H1 (cell line): Measurements from ENCODE around the gene SNAP29. TPM values are rescaled to one million over a fixed set of nuclear protein-coding genes. Genes with fewer than 3 reads are reported as not detected.

Source experiments
- CTCF ChIA-PET: fragments of 300-600 bp; sonication (Branson Sonifier 250); formaldehyde crosslinking; loops from one replicate; lab custom pipeline; 2021; ENCODE audit not compliant: partially characterized antibody; lab: Charles Lee
- POLR2A ChIA-PET: fragments of 300-600 bp; sonication (Branson Sonifier 250); formaldehyde crosslinking; loops from one replicate; lab custom pipeline; 2021; ENCODE audit warnings: inconsistent platforms; ENCODE audit not compliant: partially characterized antibody; lab: Charles Lee
- DNase-seq, 2 experiments: peaks; one replicate each; pipeline versions ENCODE4 v3.0.0 to v3.0.0-alpha.2; 2010 to 2022; ENCODE audit warnings: low spot score in 2 of 2, low read depth in 1 of 2, mixed read lengths in 1 of 2
- FAIRE-seq: peaks from 2 replicates; lab custom pipeline; 2011; peaks lifted over from hg19 to GRCh38; lab: Jason Lieb, UNC
- H2AFZ ChIP-seq: 2 replicates; pipeline ENCODE4 v1.8.1; 2012; ENCODE audit warnings: low read length, inconsistent platforms
- H2AK5ac ChIP-seq: 2 replicates; pipeline ENCODE4 v1.6.1; 2013; ENCODE audit warnings: low read depth, low read length
- H2BK120ac ChIP-seq: replicated peaks from 2 replicates; pipeline ENCODE3; 2013; ENCODE audit warnings: low read depth, low read length, inconsistent platforms
- H2BK12ac ChIP-seq: 2 replicates; pipeline ENCODE4 v1.6.1; 2013; ENCODE audit warnings: low read depth, low read length
- H2BK15ac ChIP-seq: 2 replicates; pipeline ENCODE4 v1.6.1; 2013; ENCODE audit warnings: low read length
- H2BK20ac ChIP-seq: 2 replicates; pipeline ENCODE4 v1.6.1; 2013; ENCODE audit warnings: low read length
- H2BK5ac ChIP-seq: 2 replicates; pipeline ENCODE4 v1.6.1; 2013; ENCODE audit warnings: low read depth, low read length
- H3K14ac ChIP-seq: 2 replicates; pipeline ENCODE4 v1.6.1; 2013; ENCODE audit warnings: inconsistent platforms; ENCODE audit not compliant: insufficient read length
- H3K18ac ChIP-seq: 2 replicates; pipeline ENCODE4 v1.6.1; 2013; ENCODE audit warnings: low read length; ENCODE audit errors: extremely low read depth
- H3K23ac ChIP-seq: 2 replicates; pipeline ENCODE4 v1.6.1; 2013; ENCODE audit warnings: inconsistent platforms; ENCODE audit not compliant: insufficient read length
- H3K23me2 ChIP-seq: 2 replicates; pipeline ENCODE4 v1.6.1; 2013; ENCODE audit warnings: low read depth, low read length
- H3K27ac ChIP-seq: 2 replicates; pipeline ENCODE4 v1.6.1; 2011; ENCODE audit warnings: low read depth, low read length, inconsistent platforms
- H3K27me3 ChIP-seq, 4 experiments: replicated peaks in 1 of 4; 1 replicate in 1 of 4; 2 replicates in 3 of 4; pipeline versions ENCODE4 v1.6.1 to v1.8.1; 2011 to 2013; ENCODE audit warnings: low read length in 3 of 4, mild to moderate bottlenecking in 3 of 4, inconsistent platforms in 2 of 4, mixed read lengths in 2 of 4, moderate library complexity in 1 of 4; ENCODE audit not compliant: control insufficient read depth in 3 of 4, insufficient read depth in 3 of 4; ENCODE audit errors: extremely low read depth in 1 of 4
- H3K36me3 ChIP-seq, 4 experiments: 2 replicates each; pipeline versions ENCODE4 v1.6.1 to v1.8.1; 2011 to 2013; ENCODE audit warnings: mild to moderate bottlenecking in 4 of 4, low read length in 3 of 4, moderate library complexity in 2 of 4, control low read depth in 1 of 4, inconsistent platforms in 1 of 4; ENCODE audit not compliant: insufficient read depth in 4 of 4, control insufficient read depth in 2 of 4
- H3K4ac ChIP-seq: replicated peaks from 2 replicates; pipeline ENCODE3; 2013; ENCODE audit warnings: low read length, low read depth, mixed read lengths, inconsistent platforms; ENCODE audit not compliant: insufficient read length
- H3K4me1 ChIP-seq, 4 experiments: replicated peaks in 1 of 4; 1 replicate in 1 of 4; 2 replicates in 3 of 4; pipeline versions ENCODE4 v1.6.1 to v1.8.1; 2011 to 2013; ENCODE audit warnings: low read length in 3 of 4, inconsistent platforms in 2 of 4, mixed read lengths in 1 of 4; ENCODE audit not compliant: insufficient read depth in 4 of 4, control insufficient read depth in 3 of 4
- H3K4me2 ChIP-seq, 2 experiments: 2 replicates each; pipeline versions ENCODE4 v1.6.1 to v1.8.1; 2011 to 2013; ENCODE audit warnings: low read depth in 2 of 2, low read length in 2 of 2, control low read depth in 1 of 2, inconsistent platforms in 1 of 2, mild to moderate bottlenecking in 1 of 2; ENCODE audit not compliant: insufficient read depth in 1 of 2
- H3K4me3 ChIP-seq, 4 experiments: fragments of 200-600, 300-600 bp in 1 of 4; sonication (generic), shearing (Covaris generic), sonication (Bioruptor Twin) in 1 of 4; 2 replicates each; pipeline versions ENCODE4 v1.5.1 to v1.8.1; 2011 to 2016; ENCODE audit warnings: low read length in 4 of 4, low read depth in 3 of 4, control low read depth in 2 of 4, inconsistent platforms in 2 of 4, mild to moderate bottlenecking in 2 of 4, mixed read lengths in 1 of 4, moderate library complexity in 1 of 4; ENCODE audit not compliant: insufficient read depth in 2 of 4; ENCODE audit errors: extremely low read depth in 1 of 4
- H3K56ac ChIP-seq: replicated peaks from 2 replicates; pipeline ENCODE3; 2013; ENCODE audit warnings: low read depth, mild to moderate bottlenecking, mixed read lengths, low read length, inconsistent platforms; ENCODE audit not compliant: insufficient read length
- H3K79me1 ChIP-seq: 2 replicates; pipeline ENCODE4 v1.6.1; 2013; ENCODE audit warnings: low read depth, low read length, control low read depth
- H3K79me2 ChIP-seq, 2 experiments: 2 replicates each; pipeline versions ENCODE4 v1.6.1 to v1.8.1; 2012 to 2013; ENCODE audit warnings: low read length in 2 of 2, mild to moderate bottlenecking in 2 of 2, inconsistent platforms in 1 of 2; ENCODE audit not compliant: insufficient read depth in 2 of 2, control insufficient read depth in 1 of 2
- H3K9ac ChIP-seq, 4 experiments: replicated peaks in 1 of 4; 1 replicate in 1 of 4; 2 replicates in 3 of 4; pipeline versions ENCODE4 v1.6.1 to v1.8.1; 2011 to 2013; ENCODE audit warnings: low read depth in 3 of 4, low read length in 3 of 4, control low read depth in 2 of 4, mild to moderate bottlenecking in 2 of 4, moderate library complexity in 2 of 4, inconsistent platforms in 1 of 4; ENCODE audit errors: extremely low read depth in 1 of 4
- H3K9me3 ChIP-seq, 2 experiments: 2 replicates each; pipeline versions ENCODE4 v1.6.1 to v1.8.1; 2012 to 2013; ENCODE audit warnings: mild to moderate bottlenecking in 2 of 2, moderate library complexity in 2 of 2, control low read depth in 1 of 2, inconsistent platforms in 1 of 2, low read depth in 1 of 2, low read length in 1 of 2, mixed read lengths in 1 of 2; ENCODE audit not compliant: insufficient read depth in 2 of 2
- H4K20me1 ChIP-seq, 2 experiments: replicated peaks in 1 of 2; 2 replicates each; pipeline versions ENCODE3 to v1.8.1; 2011 to 2013; ENCODE audit warnings: inconsistent platforms in 2 of 2, low read length in 2 of 2, mild to moderate bottlenecking in 1 of 2; ENCODE audit not compliant: insufficient read depth in 2 of 2, control insufficient read depth in 1 of 2
- H4K5ac ChIP-seq: 2 replicates; pipeline ENCODE4 v1.6.1; 2013; ENCODE audit warnings: low read length, low read depth, mixed read lengths, inconsistent platforms; ENCODE audit not compliant: insufficient read length
- H4K8ac ChIP-seq: 2 replicates; pipeline ENCODE4 v1.8.0; 2013; ENCODE audit warnings: mild to moderate bottlenecking, moderate library complexity, low read length, inconsistent platforms; ENCODE audit not compliant: insufficient read depth; ENCODE audit errors: extremely low read depth
- H4K91ac ChIP-seq: replicated peaks from 2 replicates; pipeline ENCODE3; 2013; ENCODE audit warnings: low read length, mixed read lengths, inconsistent platforms; ENCODE audit not compliant: insufficient read length
- CTBP2 ChIP-seq: IDR thresholded peaks from 2 replicates; pipeline ENCODE4 v1.7.0; 2011; ENCODE audit warnings: borderline replicate concordance, mild to moderate bottlenecking, moderate library complexity, mixed read lengths, low read length; ENCODE audit not compliant: insufficient read depth, insufficient read length
- CTCF ChIP-seq, 3 experiments: IDR thresholded peaks; 1 replicate in 2 of 3; 2 replicates in 1 of 3; pipeline versions ENCODE4 v1.5.1 to v1.6.1; 2011; ENCODE audit warnings: low read length in 3 of 3, mild to moderate bottlenecking in 3 of 3, inconsistent platforms in 2 of 3, low read depth in 1 of 3, moderate library complexity in 1 of 3; ENCODE audit not compliant: insufficient read depth in 1 of 3; ENCODE audit errors: control extremely low read depth in 1 of 3
- GTF2F1 ChIP-seq: IDR thresholded peaks from 2 replicates; pipeline ENCODE4 v1.6.1; 2012; ENCODE audit warnings: low read depth, low read length, improper control_type of control experiment, borderline replicate concordance
- HDAC6 ChIP-seq: IDR thresholded peaks from one replicate; pipeline ENCODE4 v1.7.1; 2012; ENCODE audit warnings: low read depth, mild to moderate bottlenecking, inconsistent platforms, low read length, moderate library complexity
- MAFK ChIP-seq: IDR thresholded peaks from 2 replicates; pipeline ENCODE4 v1.6.1; 2012; ENCODE audit warnings: low read depth, mild to moderate bottlenecking, improper control_type of control experiment, low read length
- MAX ChIP-seq: IDR thresholded peaks from 2 replicates; pipeline ENCODE4 v1.6.1; 2012; ENCODE audit warnings: inconsistent platforms
- NRF1 ChIP-seq: IDR thresholded peaks from 2 replicates; pipeline ENCODE4 v1.6.1; 2011; ENCODE audit warnings: mild to moderate bottlenecking, low read depth, low read length, improper control_type of control experiment
- PHF8 ChIP-seq: fragments of 200-600 bp; sonication (generic); conservative IDR thresholded peaks from 2 replicates; pipeline ENCODE4 v1.7.1; 2012; ENCODE audit warnings: low read depth, mild to moderate bottlenecking, inconsistent platforms, low read length, moderate library complexity
- SUZ12 ChIP-seq: fragments of 200-600 bp; sonication (generic); IDR thresholded peaks from 2 replicates; pipeline ENCODE4 v1.6.1; 2012; ENCODE audit warnings: mild to moderate bottlenecking, inconsistent platforms, low read length, moderate library complexity, mixed read lengths
- TAF1 ChIP-seq: IDR thresholded peaks from 2 replicates; pipeline ENCODE4 v1.6.1; 2011; ENCODE audit warnings: mild to moderate bottlenecking, low read depth, low read length
- TCF12 ChIP-seq: IDR thresholded peaks from 2 replicates; pipeline ENCODE4 v1.6.1; 2011; ENCODE audit warnings: low read depth, mild to moderate bottlenecking, low read length
- WGBS, 2 experiments: shearing (Covaris generic) in 1 of 2; methylation state at CpG; one replicate each; pipeline versions ENCODE4 v1.1.6 to v1.1.7; 2013 to 2015; ENCODE audit warnings: low lambda C conversion rate in 2 of 2, mixed read lengths in 2 of 2, inconsistent platforms in 1 of 2, low coverage in 1 of 2, missing lambda C conversion rate in 1 of 2; ENCODE audit not compliant: insufficient replicate concordance in 2 of 2, insufficient coverage in 1 of 2, insufficient read length in 1 of 2; ENCODE audit errors: extremely low coverage in 1 of 2, missing lambda C conversion rate in 1 of 2; 5-methylcytosine and 5-hydroxymethylcytosine counted together
- polyA plus RNA-seq, 7 experiments: library from polyadenylated mRNA; depleted of rRNA in 3 of 7; stranded (reverse) in 5 of 7; unstranded in 2 of 7; fragments of >200 nt in 5 of 7; fragments of 200-250 nt in 2 of 7; gene quantifications; 1 replicate in 5 of 7; 2 replicates in 1 of 7; 4 replicates in 1 of 7; pipeline versions ENCODE4 v1.2.1 to v1.2.3, GENCODE V29; 2011 to 2013; ENCODE audit warnings: missing spikeins in 2 of 7, mixed read lengths in 2 of 7
- total RNA-seq: library from RNA; stranded (reverse); fragmentation: NEBNext Ultra II Directional; extraction: Animal tissue kit (Norgen Biotek cat#: 25700); gene quantifications from 2 replicates; pipeline ENCODE4 v1.2.1, GENCODE V29; 2021

SNAP29 gene
- total and polyA plus RNA-seq, 2 of the 8 experiments (the other 6 are each of a cell fraction or from before 2014, with no cell fraction given) = 11.8 to 15.0 TPM

- Histone ChIP-seq H3K4ac (no peak overlapping the region), H3K23ac (no peak overlapping the region), H3K9me3 (no peaks in the 10 kb centered on the region), H2BK5ac (no peak overlapping the region), H3K36me3 (peaks cover 2 to 21% (median 4%) of the 10 kb centered on the region in 4 experiments; a peak in 6 of 8 replicates), H3K4me1 (peaks cover 0 to 4% (median 0%) of the 10 kb centered on the region in 4 experiments; a peak in 3 of 7 replicates), H3K27ac (no peak overlapping the region), H3K79me1 (peaks cover 8% of the 10 kb centered on the region), H2AK5ac (no peak overlapping the region), H3K4me3 (no peak overlapping the region), H3K4me2 (no peak overlapping the region), H3K23me2 (no peaks in the 10 kb centered on the region), H3K56ac (no peak overlapping the region), H4K91ac (no peak overlapping the region), H2BK120ac (no peak overlapping the region), H3K18ac (no peak overlapping the region), H3K9ac (no peak overlapping the region), H2BK12ac (no peak overlapping the region), H4K8ac (no peak overlapping the region), H2BK20ac (no peak overlapping the region), H3K14ac (no peak overlapping the region), H2BK15ac (no peak overlapping the region), H4K20me1 (peaks cover 31 to 48% of the 10 kb centered on the region in 2 experiments), H4K5ac (no peak overlapping the region), H3K27me3 (no peaks in the 10 kb centered on the region), H3K79me2 (peaks cover 52 to 96% of the 10 kb centered on the region in 2 experiments), H2AFZ (no peak overlapping the region)
- FAIRE-seq (no peak), DNase-seq (no peak)
- ChIA-PET CTCF (interaction anchor here (0.7 to 1.2 kb wide), 3 partner anchors 48 to 80 kb away, joined by 3 to 4 read pairs (median 3); no protein-coding TSS in a partner anchor), POLR2A (interaction anchor here (1.3 kb wide), 1 partner anchor 16 kb away, joined by 3 read pairs; no protein-coding TSS in a partner anchor)
- 96% methylated on average over 2 of the region's 3 CpGs; no CpG with 5 or more reads in 1 of the 2 experiments for WGBS, 2 experiments
- no peak for TF ChIP-seq CTBP2
- TF ChIP-seq GTF2F1 = no peak
- TF ChIP-seq TAF1 = no peak
- no peak for TF ChIP-seq NRF1
- no peak for TF ChIP-seq SUZ12
- no peak for TF ChIP-seq MAX
- no peak for TF ChIP-seq HDAC6
- no peak for TF ChIP-seq MAFK
- TF ChIP-seq TCF12 = no peak
- no peak for TF ChIP-seq PHF8
- no peak for TF ChIP-seq CTCF (IDR thresholded peaks at IDR 0.05; ENCODE audit: control extremely low read depth in 1 of 3, insufficient read depth in 1 of 3, low read depth in 1 of 3, low read length in 3 of 3)
Observed at GRCh38 chr22:20940186-20940651, 81.4 kb downstream of the SNAP29 start.
